Measurements from ENCODE around the gene MRPL30. TPM values are rescaled to one million over a fixed set of nuclear protein-coding genes. Genes with fewer than 3 reads are reported as not detected.
A peak's percentile ranks its signal among the peaks of the same experiment; 100 is the strongest.
"Not testable (repeated sequence)": the region's sequence is repeated elsewhere in the genome, so short reads cannot be mapped to it uniquely, and the experiment has no call there.

Gene MRPL30
- polyA plus RNA-seq, 3 donors from 2014 or later = 18.0 to 20.5 (median 18.3) TPM

DNA sequence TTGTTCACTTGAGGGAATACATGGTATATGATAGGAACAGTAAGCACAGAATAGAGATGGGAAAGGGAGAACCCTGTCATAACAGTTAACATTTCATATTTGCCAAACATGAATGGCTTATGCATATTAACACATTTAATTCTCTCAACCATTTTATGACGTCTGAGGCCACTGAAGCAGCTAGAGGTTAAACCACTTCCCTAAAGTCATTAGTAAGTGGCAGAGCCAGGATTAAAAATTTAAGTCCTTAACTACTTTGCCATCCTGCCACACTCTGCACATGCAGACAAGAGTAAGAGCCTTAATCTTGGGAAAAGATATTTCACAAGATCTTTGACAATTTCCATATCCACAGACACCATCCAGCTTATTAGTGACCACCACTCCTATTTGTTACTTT is 24.1 kb upstream of the MRPL30 start:
- Mint-ChIP-seq H3K27ac (peak overlapping the region in 2 of 6 donors; percentile 83 to 97), H3K4me1 (peaks cover 11 to 40% of the 10 kb centered on the region in 2 donors), H3K27me3 (ENCODE audit: low read depth in 3 of 3) (peaks cover 4 to 17% (median 7%) of the 10 kb centered on the region in 3 donors), H3K36me3 (peaks cover 10 to 18% (median 12%) of the 10 kb centered on the region in 3 donors), H3K9me3 (no peaks in the 10 kb centered on the region), H3K4me3 (peak overlapping the region in 2 of 5 donors; percentile 6 to 35)
- no peak for DNase-seq

DNA sequence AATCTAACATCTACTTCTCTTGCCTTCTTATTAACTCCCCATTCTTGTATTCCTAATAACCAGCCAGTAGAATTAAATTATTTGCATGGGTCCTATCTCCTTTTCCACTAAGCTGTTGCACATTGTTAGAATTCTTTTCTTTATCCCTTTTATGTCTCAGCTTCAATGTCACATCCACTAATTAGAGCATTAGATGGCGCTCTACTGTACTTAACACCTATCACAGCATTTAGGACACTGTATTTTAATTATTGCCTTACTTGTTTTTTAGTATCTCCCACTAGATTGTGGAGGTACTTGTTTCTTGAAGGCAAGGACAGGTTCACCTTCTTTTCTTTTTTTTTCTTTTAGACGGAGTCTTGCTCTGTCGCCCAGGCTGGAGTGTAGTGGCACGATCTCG is 22.4 kb upstream of the MRPL30 start:
- Mint-ChIP-seq H3K27me3 (ENCODE audit: low read depth in 3 of 3) (peaks cover 4 to 17% (median 7%) of the 10 kb centered on the region in 3 donors), H3K4me1 (peaks cover 11 to 40% of the 10 kb centered on the region in 2 donors), H3K27ac (peak overlapping the region in 5 of 6 donors; percentile 24 to 91 (median 65)), H3K9me3 (no peaks in the 10 kb centered on the region), H3K36me3 (peaks cover 10 to 19% (median 12%) of the 10 kb centered on the region in 3 donors), H3K4me3 (no peak overlapping the region)
- no peak for DNase-seq

DNA sequence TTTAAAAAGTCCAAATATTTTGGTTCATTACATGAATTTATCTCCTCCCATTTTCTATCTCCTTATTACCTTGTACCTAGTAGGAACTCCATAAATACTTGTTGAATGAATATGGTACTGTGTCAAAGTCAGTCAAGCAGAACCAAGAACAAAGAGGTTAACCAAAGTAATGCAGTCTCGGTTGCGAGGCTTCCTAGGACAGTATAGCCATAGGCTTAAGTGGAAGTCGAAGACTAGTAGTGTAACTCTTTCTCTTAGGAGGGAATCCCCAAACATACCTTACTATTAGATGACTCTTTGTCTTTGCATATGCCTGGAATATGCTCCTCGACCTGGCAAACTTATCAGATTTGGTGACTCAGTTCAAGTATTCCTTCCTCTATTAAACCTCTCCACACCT is 21.4 kb upstream of the MRPL30 start:
- no peak overlapping the region for H3K4me3 Mint-ChIP-seq
- peak overlapping the region; percentile 1 to 71 (median 63) for H3K27ac Mint-ChIP-seq
- H3K9me3 Mint-ChIP-seq = no peaks in the 10 kb centered on the region
- peaks cover 4 to 10% (median 6%) of the 10 kb centered on the region in 3 donors for H3K27me3 Mint-ChIP-seq (ENCODE audit: low read depth in 3 of 3)
- no peak for DNase-seq
- peaks cover 10 to 23% (median 12%) of the 10 kb centered on the region in 3 donors for H3K36me3 Mint-ChIP-seq
- H3K4me1 Mint-ChIP-seq = peaks cover 11 to 30% of the 10 kb centered on the region in 2 donors

DNA sequence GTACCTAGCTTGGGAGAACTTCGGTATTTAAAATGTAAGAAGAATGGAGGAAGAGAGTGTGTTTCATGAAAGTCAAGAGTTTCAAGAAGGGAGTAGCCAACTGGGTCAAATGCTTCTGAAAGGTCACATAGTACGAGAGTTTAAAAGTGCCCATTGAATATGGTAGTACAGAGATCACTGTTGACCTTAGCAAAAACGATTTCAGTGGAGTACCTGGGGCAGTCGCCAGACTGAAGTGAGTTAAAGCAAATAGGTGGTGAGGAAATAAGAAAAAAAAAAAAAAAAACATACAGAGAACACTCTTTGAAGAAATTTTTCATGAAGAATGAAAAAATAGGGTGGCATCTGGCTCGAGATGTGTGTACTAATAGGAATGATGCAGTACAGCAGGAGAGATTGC is 14.8 kb upstream of the MRPL30 start:
- peaks cover 0 to 20% of the 10 kb centered on the region in 2 donors for H3K4me1 Mint-ChIP-seq
- no peak overlapping the region for H3K4me3 Mint-ChIP-seq
- peaks cover 4 to 26% (median 4%) of the 10 kb centered on the region in 3 donors for H3K36me3 Mint-ChIP-seq
- H3K9me3 Mint-ChIP-seq = no peaks in the 10 kb centered on the region
- DNase-seq = no peak
- H3K27ac Mint-ChIP-seq = peak overlapping the region in 2 of 6 donors; percentile 3 to 5
- peaks cover 0 to 1% (median 0%) of the 10 kb centered on the region in 3 donors for H3K27me3 Mint-ChIP-seq (ENCODE audit: low read depth in 3 of 3)

DNA sequence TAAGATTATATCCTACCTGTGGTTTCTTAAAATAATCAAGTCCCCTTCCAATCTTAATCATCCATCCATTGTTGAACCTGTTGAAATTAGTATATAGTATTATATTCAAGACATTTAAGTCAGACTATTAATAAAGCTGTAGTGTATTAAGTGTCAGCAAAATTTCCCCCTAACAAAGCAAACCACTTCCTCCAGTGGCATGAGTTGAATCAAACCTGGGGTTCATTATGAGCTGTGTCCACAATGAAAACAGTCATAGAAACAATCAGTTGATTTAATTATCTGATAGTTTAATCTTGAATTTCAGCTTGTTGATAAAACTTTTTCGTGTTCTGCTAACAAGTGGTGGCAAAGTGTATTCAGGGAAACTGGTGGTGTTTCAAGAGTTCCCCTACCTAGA is 11.4 kb upstream of the MRPL30 start:
- DNase-seq = no peak
- Mint-ChIP-seq H3K27me3 (ENCODE audit: low read depth in 3 of 3) (peaks cover 0 to 1% (median 0%) of the 10 kb centered on the region in 3 donors), H3K27ac (peak overlapping the region in 1 of 6 donors; percentile 55), H3K4me3 (no peak overlapping the region), H3K9me3 (no peaks in the 10 kb centered on the region), H3K36me3 (peaks cover 4 to 29% (median 7%) of the 10 kb centered on the region in 3 donors), H3K4me1 (peaks cover 0 to 26% of the 10 kb centered on the region in 2 donors)

DNA sequence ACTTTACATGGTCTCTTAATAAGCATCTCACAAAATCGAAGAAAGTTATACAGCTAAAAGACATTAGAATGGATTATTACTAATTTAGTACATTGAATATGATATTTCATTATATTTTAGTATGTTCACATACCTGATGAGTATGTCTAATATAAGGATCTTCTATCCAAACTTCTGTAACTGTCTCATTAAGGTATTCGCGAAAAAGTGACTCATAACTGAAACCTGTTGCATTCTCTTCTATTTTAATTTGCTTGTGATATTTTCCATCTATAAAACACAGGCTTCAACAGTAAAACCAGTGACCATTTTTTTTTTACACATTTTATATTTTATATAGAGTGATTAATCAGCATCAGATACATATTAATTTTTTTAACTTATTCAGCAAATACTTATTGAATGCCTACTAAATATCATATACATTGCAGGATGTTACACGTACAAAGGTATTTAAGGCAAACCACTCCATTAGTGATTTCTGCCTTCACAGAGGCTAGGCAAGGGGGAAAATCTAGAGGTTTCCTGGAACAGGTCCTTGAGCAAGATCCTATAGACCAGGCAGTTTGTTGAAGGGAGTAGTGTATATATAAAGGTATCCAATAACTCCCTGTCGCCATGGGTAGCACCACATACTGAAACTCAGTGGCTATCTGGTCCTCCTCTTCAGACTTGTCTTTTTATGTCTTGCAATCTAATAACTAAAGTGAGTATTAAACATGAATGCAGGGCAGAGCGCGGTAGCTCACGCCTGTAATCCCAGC is 9.4 kb upstream of the MRPL30 start:
- no peaks in the 10 kb centered on the region for H3K9me3 Mint-ChIP-seq
- no peak for DNase-seq
- no peak overlapping the region for H3K4me3 Mint-ChIP-seq
- no peaks in the 10 kb centered on the region for H3K27me3 Mint-ChIP-seq (ENCODE audit: low read depth in 3 of 3)
- H3K27ac Mint-ChIP-seq = no peak overlapping the region
- H3K36me3 Mint-ChIP-seq = peaks cover 4 to 29% (median 7%) of the 10 kb centered on the region in 3 donors
- H3K4me1 Mint-ChIP-seq = peaks cover 10 to 36% of the 10 kb centered on the region in 2 donors

DNA sequence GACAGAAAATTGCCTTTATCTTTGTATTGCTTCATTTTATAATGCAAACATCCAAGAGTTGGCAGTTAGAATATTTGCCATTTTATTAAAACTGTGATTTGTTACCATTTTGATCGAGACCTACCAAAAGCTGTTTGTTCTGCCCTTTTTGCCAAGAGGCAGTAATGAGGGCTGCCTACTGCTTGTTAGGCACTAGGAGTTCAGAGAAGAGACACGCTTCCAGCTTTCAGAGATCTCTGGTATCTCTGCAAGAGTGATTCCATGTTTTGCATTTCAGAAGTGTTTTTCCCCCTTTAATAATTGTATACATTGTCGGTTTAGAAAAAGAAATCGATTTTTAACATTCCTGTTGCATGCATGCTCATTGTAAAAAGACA is 628 bp downstream of the MRPL30 start:
- Mint-ChIP-seq H3K27me3 (ENCODE audit: low read depth in 3 of 3) (peaks cover 6 to 7% (median 7%) of the 10 kb centered on the region in 3 donors), H3K4me3 (peak overlapping the region; percentile 98 to 100 (median 99)), H3K27ac (peak overlapping the region; percentile 43 to 99 (median 98)), H3K4me1 (peaks cover 52 to 75% of the 10 kb centered on the region in 2 donors), H3K36me3 (no peaks in the 10 kb centered on the region), H3K9me3 (no peaks in the 10 kb centered on the region)
- no peak for DNase-seq

DNA sequence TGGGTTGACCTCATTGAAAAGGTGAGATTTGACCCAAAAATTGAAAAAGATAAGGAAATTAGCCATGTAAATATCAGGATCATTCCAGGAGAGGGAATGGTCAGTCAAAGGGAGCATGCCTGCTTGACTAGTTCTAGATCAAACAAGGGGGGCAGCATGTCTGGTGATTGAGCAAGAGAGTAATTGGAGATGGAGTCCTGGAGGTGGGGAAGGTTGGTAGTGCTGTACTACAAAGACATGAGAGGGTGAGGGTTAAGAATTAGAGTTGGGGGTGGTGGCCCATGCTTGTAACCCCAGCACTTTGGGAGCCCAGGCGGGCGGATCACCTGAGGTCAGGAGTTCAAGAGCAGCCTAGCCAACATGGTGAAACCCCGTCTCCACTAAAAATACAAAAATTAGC is 2.0 kb downstream of the MRPL30 start:
- Mint-ChIP-seq H3K4me3 (peak overlapping the region in 4 of 5 donors; percentile 2 to 20 (median 12)), H3K9me3 (no peaks in the 10 kb centered on the region), H3K36me3 (peaks cover 0 to 6% (median 0%) of the 10 kb centered on the region in 3 donors), H3K4me1 (peaks cover 44 to 64% of the 10 kb centered on the region in 2 donors), H3K27ac (peak overlapping the region in 3 of 6 donors; percentile 13 to 70 (median 42)), H3K27me3 (ENCODE audit: low read depth in 3 of 3) (peaks cover 4 to 7% (median 7%) of the 10 kb centered on the region in 3 donors)
- no peak for DNase-seq

DNA sequence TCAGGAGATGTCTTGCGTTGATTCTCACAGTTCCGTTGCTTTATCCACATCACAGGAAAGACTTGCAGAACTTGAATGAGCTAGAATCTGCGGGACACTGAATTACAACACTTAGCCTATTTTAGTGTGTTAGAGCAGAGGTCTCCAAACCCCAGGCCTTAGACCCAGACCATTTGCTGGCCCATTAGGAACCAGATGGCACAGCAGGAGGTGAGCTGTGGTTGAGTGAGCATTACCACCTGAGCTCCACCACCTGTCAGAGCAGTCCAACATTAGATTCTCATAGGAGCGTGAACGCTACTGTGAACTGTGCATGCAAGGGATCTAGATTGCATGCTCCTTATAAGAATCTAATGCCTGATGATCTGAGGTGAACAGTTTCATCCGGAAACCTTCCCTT is 3.8 kb downstream of the MRPL30 start:
- Mint-ChIP-seq H3K9me3 (no peaks in the 10 kb centered on the region), H3K4me1 (peaks cover 29 to 53% of the 10 kb centered on the region in 2 donors), H3K27me3 (ENCODE audit: low read depth in 3 of 3) (peaks cover 6 to 7% (median 7%) of the 10 kb centered on the region in 3 donors), H3K27ac (no peak overlapping the region), H3K36me3 (peaks cover 0 to 17% (median 6%) of the 10 kb centered on the region in 3 donors), H3K4me3 (no peak overlapping the region)
- no peak for DNase-seq

DNA sequence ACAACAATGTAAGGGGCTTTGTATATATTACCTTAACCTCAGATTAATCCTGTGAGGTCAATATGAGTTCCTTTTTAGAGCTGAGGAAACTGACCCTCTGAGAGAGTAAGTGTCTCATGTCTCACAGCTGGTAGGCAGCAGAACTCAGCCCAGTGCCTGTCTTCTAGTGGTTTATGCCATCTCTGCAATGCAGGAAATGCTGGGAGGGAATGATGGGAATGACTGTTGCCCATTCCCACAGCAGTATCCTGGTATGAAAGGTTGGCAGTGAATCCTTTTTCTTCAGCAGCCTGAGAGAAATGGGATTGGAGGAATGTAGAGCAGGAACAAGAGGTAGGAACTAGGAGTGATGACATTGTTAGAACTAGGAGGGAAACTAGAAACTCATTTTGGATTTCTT is 6.0 kb downstream of the MRPL30 start:
- peaks cover 0 to 2% (median 0%) of the 10 kb centered on the region in 3 donors for H3K27me3 Mint-ChIP-seq (ENCODE audit: low read depth in 3 of 3)

DNA sequence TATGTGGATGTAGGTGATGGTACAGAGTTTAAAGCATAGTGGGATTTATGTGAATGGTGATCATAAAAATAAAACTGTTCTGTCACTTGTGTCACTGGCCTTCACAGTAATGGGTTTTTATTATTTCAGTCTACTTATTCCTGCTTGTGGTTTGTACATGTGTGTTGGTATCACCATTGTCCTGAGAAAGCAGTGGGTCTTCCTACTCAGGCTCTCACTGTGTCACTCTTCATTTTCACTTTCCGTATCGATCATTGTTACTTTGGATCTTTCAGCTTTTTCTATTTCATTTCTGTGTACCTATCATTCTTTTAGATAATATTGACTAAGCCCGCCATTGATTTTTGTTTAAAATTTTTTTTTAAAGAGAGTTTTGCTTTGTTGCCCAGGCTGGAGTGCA is 7.4 kb downstream of the MRPL30 start:
- Mint-ChIP-seq H3K36me3 (peaks cover 14 to 37% (median 21%) of the 10 kb centered on the region in 3 donors), H3K4me1 (peaks cover 8 to 42% of the 10 kb centered on the region in 2 donors), H3K27me3 (ENCODE audit: low read depth in 3 of 3) (peaks cover 0 to 2% (median 0%) of the 10 kb centered on the region in 3 donors), H3K4me3 (no peak overlapping the region), H3K27ac (no peak overlapping the region), H3K9me3 (no peaks in the 10 kb centered on the region)
- no peak for DNase-seq

More for the DNA sequence above, 6.0 kb downstream of the MRPL30 start:
- H3K4me1 Mint-ChIP-seq = peaks cover 11 to 50% of the 10 kb centered on the region in 2 donors
- no peaks in the 10 kb centered on the region for H3K9me3 Mint-ChIP-seq
- H3K27ac Mint-ChIP-seq = no peak overlapping the region
- no peak overlapping the region for H3K4me3 Mint-ChIP-seq
- peaks cover 9 to 26% (median 16%) of the 10 kb centered on the region in 3 donors for H3K36me3 Mint-ChIP-seq
- no peak for DNase-seq

DNA sequence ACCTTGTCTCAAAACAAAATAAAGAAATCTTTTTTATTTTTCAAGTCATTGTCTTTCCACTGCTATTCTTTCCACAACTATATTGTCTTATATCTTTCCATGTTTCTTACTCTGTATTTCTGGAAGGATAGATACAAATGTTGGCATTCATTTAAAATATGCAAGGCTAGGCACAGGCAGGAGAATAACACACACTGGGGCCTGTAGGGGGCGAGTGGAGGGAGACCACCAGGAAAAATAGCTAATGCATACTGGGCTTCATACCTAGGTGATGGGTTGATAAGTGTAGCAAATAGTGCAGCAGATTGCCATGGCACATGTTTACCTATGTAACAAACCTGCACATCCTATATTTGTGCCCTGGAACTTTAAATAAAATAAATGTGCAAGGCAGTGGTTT is 9.6 kb downstream of the MRPL30 start:
- Mint-ChIP-seq H3K9me3 (no peaks in the 10 kb centered on the region), H3K4me3 (no peak overlapping the region), H3K4me1 (peaks cover 2 to 30% of the 10 kb centered on the region in 2 donors), H3K36me3 (peaks cover 19 to 44% (median 25%) of the 10 kb centered on the region in 3 donors), H3K27me3 (ENCODE audit: low read depth in 3 of 3) (peaks cover 0 to 2% (median 0%) of the 10 kb centered on the region in 3 donors), H3K27ac (peak overlapping the region in 1 of 6 donors; percentile 7)
- no peak for DNase-seq

DNA sequence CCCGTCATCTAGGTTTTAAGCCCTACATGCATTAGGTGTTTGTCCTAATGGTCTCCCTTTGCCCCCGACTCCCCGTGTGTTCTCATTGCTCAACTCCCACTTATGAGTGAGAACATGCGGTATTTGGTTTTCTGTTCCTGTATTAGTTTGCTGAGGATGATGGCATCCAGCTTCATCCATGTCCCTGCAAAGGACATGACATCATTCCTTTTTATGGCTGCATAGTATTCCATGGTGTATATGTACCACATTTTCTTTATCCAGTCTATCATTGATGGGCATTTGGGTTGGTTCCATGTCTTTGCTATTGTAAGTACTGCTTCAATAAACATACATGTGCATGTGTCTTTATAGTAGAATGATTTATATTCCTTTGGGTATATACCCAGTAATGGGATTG is 11.4 kb downstream of the MRPL30 start:
- not testable (repeated sequence) for H3K27ac Mint-ChIP-seq; H3K4me3 Mint-ChIP-seq; H3K27me3 Mint-ChIP-seq (ENCODE audit: low read depth in 3 of 3); H3K9me3 Mint-ChIP-seq; DNase-seq
- peaks cover 2 to 30% of the 10 kb centered on the region in 2 donors for H3K4me1 Mint-ChIP-seq
- H3K36me3 Mint-ChIP-seq = peaks cover 25 to 48% (median 30%) of the 10 kb centered on the region in 3 donors

DNA sequence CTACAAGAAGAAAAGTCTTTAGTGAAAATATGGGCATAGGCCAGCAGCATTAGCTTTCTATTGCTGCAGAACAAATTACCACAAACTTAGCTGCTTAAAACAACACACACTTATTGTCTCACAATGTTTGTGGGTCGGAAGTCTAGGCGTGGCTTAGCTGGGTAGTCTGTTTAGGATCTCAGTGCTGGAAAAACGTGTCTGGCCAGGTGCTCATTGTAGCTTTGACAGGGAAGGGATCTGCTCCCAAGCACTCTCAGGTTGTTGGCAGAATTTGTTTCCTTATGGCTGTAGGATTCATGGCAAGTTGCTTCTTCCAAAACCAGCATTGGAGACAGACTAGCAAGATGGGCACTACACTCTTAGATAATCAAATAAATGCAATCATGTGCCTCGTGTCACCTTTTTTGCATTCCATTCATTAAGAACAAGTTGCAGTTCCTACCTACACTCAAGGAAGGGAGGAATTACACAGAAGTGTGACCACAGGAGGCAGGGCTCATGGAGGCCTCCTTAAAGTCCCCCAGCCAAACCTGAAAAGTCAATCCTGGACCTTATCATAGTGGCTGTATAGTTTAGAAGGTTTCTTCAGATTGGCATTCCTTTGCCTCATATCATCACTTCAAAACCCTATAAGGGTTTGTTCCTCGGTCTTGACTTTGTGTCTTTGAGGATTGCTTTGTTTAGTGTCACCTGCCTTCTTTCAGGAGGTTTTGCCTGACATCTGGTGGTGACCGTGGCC is 17.3 kb downstream of the MRPL30 start:
- Mint-ChIP-seq H3K4me1 (no peaks in the 10 kb centered on the region), H3K9me3 (no peaks in the 10 kb centered on the region), H3K4me3 (no peak overlapping the region), H3K27me3 (ENCODE audit: low read depth in 3 of 3) (peaks cover 0 to 2% (median 0%) of the 10 kb centered on the region in 3 donors), H3K36me3 (peaks cover 9 to 20% (median 10%) of the 10 kb centered on the region in 3 donors), H3K27ac (no peak overlapping the region)
- DNase-seq = no peak
